Stimulated activated naive CD4-positive, alpha-beta T cell treated with Interleukin-2 at 50 U/mL for 16 hours (primary cell): Measurements from ENCODE around the gene MAPK8IP3.
"Not testable (repeated sequence)": the region's sequence is repeated elsewhere in the genome, so short reads cannot be mapped to it uniquely, and the experiment has no call there.

ENCODE experiments used
- DNase-seq: peaks from one replicate; lab custom pipeline; 2025; lab: John Stamatoyannopoulos, UW

Gene MAPK8IP3

GRCh38 chr16:1709356-1709755 is 3.4 kb downstream of the MAPK8IP3 start:
- DNase-seq = no peak

- DNase-seq = no peak
Observed at GRCh38 chr16:1710811-1711507, 5.0 kb downstream of the MAPK8IP3 start.

GRCh38 chr16:1712791-1713261 is 6.8 kb downstream of the MAPK8IP3 start:
- no peak for DNase-seq

GRCh38 chr16:1713331-1713730 is 7.3 kb downstream of the MAPK8IP3 start:
- no peak for DNase-seq

GRCh38 chr16:1713933-1714332 is 7.9 kb downstream of the MAPK8IP3 start:
- DNase-seq = no peak

GRCh38 chr16:1715220-1715619 is 9.2 kb downstream of the MAPK8IP3 start:
- DNase-seq = no peak

- not testable (repeated sequence) for DNase-seq
Observed at GRCh38 chr16:1718236-1718635, 12.2 kb downstream of the MAPK8IP3 start.

GRCh38 chr16:1719559-1720229 is 13.7 kb downstream of the MAPK8IP3 start:
- DNase-seq = not testable (repeated sequence)

- DNase-seq = no peak
Observed at GRCh38 chr16:1721372-1721771, 15.4 kb downstream of the MAPK8IP3 start.

GRCh38 chr16:1723450-1724147 is 17.6 kb downstream of the MAPK8IP3 start:
- peak; percentile 16 for DNase-seq

GRCh38 chr16:1724491-1724890 is 18.5 kb downstream of the MAPK8IP3 start:
- no peak for DNase-seq

- DNase-seq = no peak
Observed at GRCh38 chr16:1726661-1727502, 20.9 kb downstream of the MAPK8IP3 start.

GRCh38 chr16:1727651-1728624 is 21.9 kb downstream of the MAPK8IP3 start:
- no peak for DNase-seq

- DNase-seq = no peak
Observed at GRCh38 chr16:1729026-1729425, 23.0 kb downstream of the MAPK8IP3 start.

GRCh38 chr16:1729445-1729844 is 23.4 kb downstream of the MAPK8IP3 start:
- no peak for DNase-seq

- DNase-seq = no peak
Observed at GRCh38 chr16:1731073-1731472, 25.1 kb downstream of the MAPK8IP3 start.

- no peak for DNase-seq
Observed at GRCh38 chr16:1731603-1732002, 25.6 kb downstream of the MAPK8IP3 start.

GRCh38 chr16:1732071-1732470 is 26.1 kb downstream of the MAPK8IP3 start:
- DNase-seq = no peak

- not testable (repeated sequence) for DNase-seq
Observed at GRCh38 chr16:1732551-1732987, 26.6 kb downstream of the MAPK8IP3 start.

- DNase-seq = no peak
Observed at GRCh38 chr16:1734123-1734522, 28.1 kb downstream of the MAPK8IP3 start.

GRCh38 chr16:1734816-1735215 is 28.8 kb downstream of the MAPK8IP3 start:
- no peak for DNase-seq
